ENCODE results near the gene NKTR.

- TF ChIP-seq CTCF (conservative IDR thresholded peaks at IDR 0.05; ENCODE audit: low read depth in 2 of 2) (no peak), REST (IDR thresholded peaks at IDR 0.05; ENCODE audit: unreplicated experiment) (no peak), POLR2AphosphoS5 (IDR thresholded peaks at IDR 0.05; ENCODE audit: low read depth) (no peak), EZH2 (IDR thresholded peaks at IDR 0.05; ENCODE audit: low read depth, unreplicated experiment) (no peak), ZNF114 (CRISPR knock-in tag; IDR thresholded peaks at IDR 0.05) (no peak), STAT1 (IDR thresholded peaks at IDR 0.05; ENCODE audit: unreplicated experiment) (no peak), EZH2phosphoT487 (IDR thresholded peaks at IDR 0.05; ENCODE audit: unreplicated experiment) (no peak), ZNF331 (CRISPR knock-in tag; IDR thresholded peaks at IDR 0.05; ENCODE audit: low read depth) (no peak), CREB1 (CRISPR knock-in tag; IDR thresholded peaks at IDR 0.05; ENCODE audit: low read depth) (no peak), JUNB (IDR thresholded peaks at IDR 0.05; ENCODE audit: unreplicated experiment) (no peak)
- TF ChIP-seq, protein P1, sequence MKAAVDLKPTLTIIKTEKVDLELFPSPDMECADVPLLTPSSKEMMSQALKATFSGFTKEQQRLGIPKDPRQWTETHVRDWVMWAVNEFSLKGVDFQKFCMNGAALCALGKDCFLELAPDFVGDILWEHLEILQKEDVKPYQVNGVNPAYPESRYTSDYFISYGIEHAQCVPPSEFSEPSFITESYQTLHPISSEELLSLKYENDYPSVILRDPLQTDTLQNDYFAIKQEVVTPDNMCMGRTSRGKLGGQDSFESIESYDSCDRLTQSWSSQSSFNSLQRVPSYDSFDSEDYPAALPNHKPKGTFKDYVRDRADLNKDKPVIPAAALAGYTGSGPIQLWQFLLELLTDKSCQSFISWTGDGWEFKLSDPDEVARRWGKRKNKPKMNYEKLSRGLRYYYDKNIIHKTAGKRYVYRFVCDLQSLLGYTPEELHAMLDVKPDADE (IDR thresholded peaks at IDR 0.05), result no peak
Observed at GRCh38 chr3:42690191-42690590, 89.7 kb downstream of the NKTR start.

All from GM23338 (cell line).